Measurements from ENCODE around the gene CYP2D6.

DNA sequence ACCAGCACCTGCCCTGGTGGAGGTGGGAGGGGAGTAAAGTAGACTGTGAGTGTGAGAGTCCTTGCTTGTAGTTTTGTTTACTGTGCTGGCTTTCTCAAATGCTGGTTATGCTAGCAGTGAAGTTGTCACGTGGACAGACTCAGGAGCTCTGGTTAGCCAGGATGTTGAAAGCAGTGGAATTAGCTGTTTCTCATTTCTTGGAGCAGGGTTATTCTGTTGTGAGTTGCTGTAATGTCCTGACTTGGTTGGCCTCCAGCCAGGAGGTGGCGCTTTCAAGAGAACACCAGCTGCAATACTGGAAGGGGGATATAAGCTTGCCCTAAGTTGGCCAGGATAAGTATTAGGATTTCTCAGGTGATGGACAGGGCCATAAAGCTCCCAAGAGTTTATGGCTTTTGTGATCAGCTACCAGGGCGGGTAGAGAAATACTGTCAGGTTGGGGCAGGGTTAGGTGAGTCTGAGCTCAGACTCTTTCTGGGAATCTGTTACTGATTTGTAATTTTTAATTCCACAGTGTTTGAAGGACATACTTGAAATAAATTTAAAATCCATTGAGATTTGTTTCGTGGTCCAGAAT, 13.7 kb downstream of the CYP2D6 start:
- TF ChIP-seq, protein P1, sequence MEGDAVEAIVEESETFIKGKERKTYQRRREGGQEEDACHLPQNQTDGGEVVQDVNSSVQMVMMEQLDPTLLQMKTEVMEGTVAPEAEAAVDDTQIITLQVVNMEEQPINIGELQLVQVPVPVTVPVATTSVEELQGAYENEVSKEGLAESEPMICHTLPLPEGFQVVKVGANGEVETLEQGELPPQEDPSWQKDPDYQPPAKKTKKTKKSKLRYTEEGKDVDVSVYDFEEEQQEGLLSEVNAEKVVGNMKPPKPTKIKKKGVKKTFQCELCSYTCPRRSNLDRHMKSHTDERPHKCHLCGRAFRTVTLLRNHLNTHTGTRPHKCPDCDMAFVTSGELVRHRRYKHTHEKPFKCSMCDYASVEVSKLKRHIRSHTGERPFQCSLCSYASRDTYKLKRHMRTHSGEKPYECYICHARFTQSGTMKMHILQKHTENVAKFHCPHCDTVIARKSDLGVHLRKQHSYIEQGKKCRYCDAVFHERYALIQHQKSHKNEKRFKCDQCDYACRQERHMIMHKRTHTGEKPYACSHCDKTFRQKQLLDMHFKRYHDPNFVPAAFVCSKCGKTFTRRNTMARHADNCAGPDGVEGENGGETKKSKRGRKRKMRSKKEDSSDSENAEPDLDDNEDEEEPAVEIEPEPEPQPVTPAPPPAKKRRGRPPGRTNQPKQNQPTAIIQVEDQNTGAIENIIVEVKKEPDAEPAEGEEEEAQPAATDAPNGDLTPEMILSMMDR (IDR thresholded peaks at IDR 0.05), result no peak
- TF ChIP-seq POLR2A (IDR thresholded peaks at IDR 0.05), result no peak
- no peak for TF ChIP-seq POLR2AphosphoS5 (IDR thresholded peaks at IDR 0.05)

Measured in transverse colon (tissue), 4 donors.